ENCODE measurements around the gene RGP1.

Gene RGP1

DNA sequence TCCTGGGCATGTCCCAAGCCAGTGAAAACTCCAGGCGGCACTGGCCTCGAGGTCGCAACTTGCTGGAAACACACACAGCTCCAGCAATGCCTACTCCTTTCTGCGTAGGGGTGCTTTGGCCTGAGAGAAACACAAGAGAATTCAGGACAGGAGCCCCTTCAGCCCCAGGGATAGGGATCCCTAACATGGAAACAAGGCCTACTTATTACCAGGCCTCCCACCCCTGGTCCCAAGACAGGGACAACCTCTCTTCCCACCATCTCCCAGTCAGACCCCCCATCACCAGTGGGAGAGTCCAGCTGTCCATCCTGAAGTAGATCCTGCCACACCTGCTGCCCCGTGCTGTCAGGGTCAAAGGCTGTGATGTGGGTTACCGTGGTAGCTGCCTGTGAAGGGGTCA is 8.8 kb upstream of the RGP1 start:
- H4K20me1 ChIP-seq (ENCODE audit: insufficient read depth, low read length, poor library complexity, severe bottlenecking), result peaks cover 8% of the 10 kb centered on the region
- no peak overlapping the region for H3K9ac ChIP-seq (ENCODE audit: low read depth, low read length, poor library complexity, severe bottlenecking)
- H3K36me3 ChIP-seq (ENCODE audit: insufficient read depth, low read length), result peaks cover 56% of the 10 kb centered on the region; the same call in 1 of the 2 replicates
- no peaks in the 10 kb centered on the region for H3F3A ChIP-seq (ENCODE audit: low read depth)
- TF ChIP-seq, protein P1, sequence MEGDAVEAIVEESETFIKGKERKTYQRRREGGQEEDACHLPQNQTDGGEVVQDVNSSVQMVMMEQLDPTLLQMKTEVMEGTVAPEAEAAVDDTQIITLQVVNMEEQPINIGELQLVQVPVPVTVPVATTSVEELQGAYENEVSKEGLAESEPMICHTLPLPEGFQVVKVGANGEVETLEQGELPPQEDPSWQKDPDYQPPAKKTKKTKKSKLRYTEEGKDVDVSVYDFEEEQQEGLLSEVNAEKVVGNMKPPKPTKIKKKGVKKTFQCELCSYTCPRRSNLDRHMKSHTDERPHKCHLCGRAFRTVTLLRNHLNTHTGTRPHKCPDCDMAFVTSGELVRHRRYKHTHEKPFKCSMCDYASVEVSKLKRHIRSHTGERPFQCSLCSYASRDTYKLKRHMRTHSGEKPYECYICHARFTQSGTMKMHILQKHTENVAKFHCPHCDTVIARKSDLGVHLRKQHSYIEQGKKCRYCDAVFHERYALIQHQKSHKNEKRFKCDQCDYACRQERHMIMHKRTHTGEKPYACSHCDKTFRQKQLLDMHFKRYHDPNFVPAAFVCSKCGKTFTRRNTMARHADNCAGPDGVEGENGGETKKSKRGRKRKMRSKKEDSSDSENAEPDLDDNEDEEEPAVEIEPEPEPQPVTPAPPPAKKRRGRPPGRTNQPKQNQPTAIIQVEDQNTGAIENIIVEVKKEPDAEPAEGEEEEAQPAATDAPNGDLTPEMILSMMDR (conservative IDR thresholded peaks at IDR 0.05; ENCODE audit: low read length), result no peak
- TF ChIP-seq EZH2phosphoT487 (IDR thresholded peaks at IDR 0.05; ENCODE audit: borderline replicate concordance), result no peak
- no peaks in the 10 kb centered on the region for H3K9me2 ChIP-seq (replicated peaks; ENCODE audit: low read depth, low read length)
- H3K27me3 ChIP-seq (ENCODE audit: insufficient read depth, low read length, poor library complexity, severe bottlenecking), result no peaks in the 10 kb centered on the region
- H3K4me3 ChIP-seq (ENCODE audit: low read length, poor library complexity, severe bottlenecking), result no peak overlapping the region
- no peaks in the 10 kb centered on the region for H3K9me3 ChIP-seq (ENCODE audit: insufficient read depth, low read depth, low read length)
- peaks cover 15% of the 10 kb centered on the region for H3K4me1 ChIP-seq (ENCODE audit: insufficient read depth, low read length, poor library complexity, severe bottlenecking)
- no peak overlapping the region for H3K4me2 ChIP-seq (ENCODE audit: low read depth, low read length, poor library complexity, severe bottlenecking)
- peaks cover 15% of the 10 kb centered on the region; the same call in 1 of the 2 replicates for H3K79me2 ChIP-seq (ENCODE audit: insufficient read depth, low read length)
- no peak overlapping the region for H2AFZ ChIP-seq (ENCODE audit: low read length)

DNA sequence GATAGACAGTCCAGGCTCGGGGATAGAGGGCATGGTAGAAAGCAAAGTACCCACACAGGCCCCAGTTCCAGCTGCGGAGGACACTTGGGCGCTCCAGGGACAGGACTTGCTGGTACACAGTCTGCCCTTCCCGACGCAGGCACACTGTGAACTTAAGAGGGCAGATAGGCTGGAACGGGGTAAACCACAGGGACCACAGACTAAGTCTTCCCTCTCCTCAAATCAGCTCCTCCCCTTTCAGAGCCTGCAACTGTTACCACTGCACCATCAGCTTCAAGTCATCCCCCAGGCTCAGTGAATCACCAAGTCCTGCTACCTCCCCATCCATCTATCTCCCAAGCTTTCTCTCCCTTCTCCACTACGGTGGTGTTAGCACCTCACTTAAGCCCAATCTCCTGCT is 7.3 kb upstream of the RGP1 start:
- peaks cover 44% of the 10 kb centered on the region; the same call in 1 of the 2 replicates for H3K36me3 ChIP-seq (ENCODE audit: insufficient read depth, low read length)
- H2AFZ ChIP-seq (ENCODE audit: low read length), result no peak overlapping the region
- H3K4me3 ChIP-seq (ENCODE audit: low read length, poor library complexity, severe bottlenecking), result no peak overlapping the region
- TF ChIP-seq, protein P1 (conservative IDR thresholded peaks at IDR 0.05; ENCODE audit: low read length), result no peak
- no peak for TF ChIP-seq EZH2phosphoT487 (IDR thresholded peaks at IDR 0.05; ENCODE audit: borderline replicate concordance)
- H3K27me3 ChIP-seq (ENCODE audit: insufficient read depth, low read length, poor library complexity, severe bottlenecking), result no peaks in the 10 kb centered on the region
- H3K79me2 ChIP-seq (ENCODE audit: insufficient read depth, low read length), result peaks cover 30% of the 10 kb centered on the region
- H3K4me2 ChIP-seq (ENCODE audit: low read depth, low read length, poor library complexity, severe bottlenecking), result peak overlapping the region; percentile 17
- H3K9me2 ChIP-seq (replicated peaks; ENCODE audit: low read depth, low read length), result no peaks in the 10 kb centered on the region
- no peaks in the 10 kb centered on the region for H3K9me3 ChIP-seq (ENCODE audit: insufficient read depth, low read depth, low read length)
- H3K4me1 ChIP-seq (ENCODE audit: insufficient read depth, low read length, poor library complexity, severe bottlenecking), result peaks cover 24% of the 10 kb centered on the region
- H3K9ac ChIP-seq (ENCODE audit: low read depth, low read length, poor library complexity, severe bottlenecking), result no peak overlapping the region
- peaks cover 18% of the 10 kb centered on the region for H4K20me1 ChIP-seq (ENCODE audit: insufficient read depth, low read length, poor library complexity, severe bottlenecking)
- H3F3A ChIP-seq (ENCODE audit: low read depth), result no peaks in the 10 kb centered on the region

DNA sequence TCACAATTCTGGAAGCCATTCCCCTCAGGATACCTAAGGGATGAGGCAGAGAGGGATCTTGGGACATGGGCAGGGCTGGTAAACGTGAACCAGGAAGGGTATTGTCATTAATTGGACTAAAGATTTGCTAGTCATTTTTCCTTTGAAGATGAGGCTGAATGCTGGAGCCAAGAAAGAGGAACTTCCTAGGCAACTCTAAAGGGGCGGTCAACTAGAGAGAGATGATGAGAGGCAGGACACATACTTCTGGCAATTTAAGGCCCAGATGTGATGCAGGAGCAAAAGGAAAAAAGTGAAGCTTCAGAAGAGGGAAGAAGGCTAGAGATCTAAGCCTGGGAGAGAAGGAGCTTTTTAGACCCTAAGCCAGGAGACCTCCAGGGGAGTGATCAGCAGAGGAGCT is 5.6 kb upstream of the RGP1 start:
- peaks cover 47% of the 10 kb centered on the region for H3K79me2 ChIP-seq (ENCODE audit: insufficient read depth, low read length)
- H3K4me1 ChIP-seq (ENCODE audit: insufficient read depth, low read length, poor library complexity, severe bottlenecking), result peaks cover 38% of the 10 kb centered on the region
- no peak overlapping the region for H3K4me3 ChIP-seq (ENCODE audit: low read length, poor library complexity, severe bottlenecking)
- no peaks in the 10 kb centered on the region for H3F3A ChIP-seq (ENCODE audit: low read depth)
- peaks cover 27% of the 10 kb centered on the region; the same call in 1 of the 2 replicates for H3K36me3 ChIP-seq (ENCODE audit: insufficient read depth, low read length)
- no peaks in the 10 kb centered on the region for H3K27me3 ChIP-seq (ENCODE audit: insufficient read depth, low read length, poor library complexity, severe bottlenecking)
- H3K9ac ChIP-seq (ENCODE audit: low read depth, low read length, poor library complexity, severe bottlenecking), result no peak overlapping the region
- no peak overlapping the region for H3K4me2 ChIP-seq (ENCODE audit: low read depth, low read length, poor library complexity, severe bottlenecking)
- TF ChIP-seq EZH2phosphoT487 (IDR thresholded peaks at IDR 0.05; ENCODE audit: borderline replicate concordance), result no peak
- TF ChIP-seq, protein P1 (conservative IDR thresholded peaks at IDR 0.05; ENCODE audit: low read length), result no peak
- peaks cover 35% of the 10 kb centered on the region for H4K20me1 ChIP-seq (ENCODE audit: insufficient read depth, low read length, poor library complexity, severe bottlenecking)
- H3K9me3 ChIP-seq (ENCODE audit: insufficient read depth, low read depth, low read length), result no peaks in the 10 kb centered on the region
- no peaks in the 10 kb centered on the region for H3K9me2 ChIP-seq (replicated peaks; ENCODE audit: low read depth, low read length)
- H2AFZ ChIP-seq (ENCODE audit: low read length), result no peak overlapping the region
